CD4-positive, alpha-beta T cell treated with Interleukin-6 at 100 ng/mL for 8 hours (primary cell): ENCODE results near the gene FAM168B.
A peak's percentile ranks its signal among the peaks of the same experiment; 100 is the strongest.
"Not testable (repeated sequence)": the region's sequence is repeated elsewhere in the genome, so short reads cannot be mapped to it uniquely, and the experiment has no call there.

ENCODE experiments used
- DNase-seq: peaks from one replicate; pipeline ENCODE4 v3.0.0-alpha.2; 2020; ENCODE audit warnings: mixed read lengths, low spot score

The FAM168B gene, protein sequence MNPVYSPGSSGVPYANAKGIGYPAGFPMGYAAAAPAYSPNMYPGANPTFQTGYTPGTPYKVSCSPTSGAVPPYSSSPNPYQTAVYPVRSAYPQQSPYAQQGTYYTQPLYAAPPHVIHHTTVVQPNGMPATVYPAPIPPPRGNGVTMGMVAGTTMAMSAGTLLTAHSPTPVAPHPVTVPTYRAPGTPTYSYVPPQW

GRCh38 chr2:131093006-131093695 lies at the start of gene FAM168B:
TSS of gene FAM168B (minus strand) at chr2:131093460. CDS start at chr2:131082646, 10,814 bp downstream.
- peak; percentile 83 for DNase-seq

DNA sequence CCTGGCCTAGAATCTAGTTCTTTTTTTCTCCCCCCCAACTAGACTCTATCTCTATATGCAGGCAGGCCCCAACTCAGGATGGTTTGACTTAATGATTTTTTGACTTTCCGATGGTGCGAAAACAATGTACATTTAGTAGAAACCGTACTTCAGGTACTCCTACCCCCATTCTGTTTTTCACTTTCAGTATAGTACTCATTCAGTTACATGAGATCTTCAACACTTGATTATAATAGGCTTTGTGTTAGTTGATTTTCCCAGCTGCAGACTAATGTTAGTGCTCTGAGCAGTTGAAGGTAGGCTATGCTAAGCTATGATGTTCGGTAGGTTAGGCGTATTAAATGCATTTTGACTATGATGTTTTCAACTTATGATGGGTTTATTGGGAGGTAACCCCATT lies 49.6 kb upstream of the FAM168B start:
- no peak for DNase-seq

DNA sequence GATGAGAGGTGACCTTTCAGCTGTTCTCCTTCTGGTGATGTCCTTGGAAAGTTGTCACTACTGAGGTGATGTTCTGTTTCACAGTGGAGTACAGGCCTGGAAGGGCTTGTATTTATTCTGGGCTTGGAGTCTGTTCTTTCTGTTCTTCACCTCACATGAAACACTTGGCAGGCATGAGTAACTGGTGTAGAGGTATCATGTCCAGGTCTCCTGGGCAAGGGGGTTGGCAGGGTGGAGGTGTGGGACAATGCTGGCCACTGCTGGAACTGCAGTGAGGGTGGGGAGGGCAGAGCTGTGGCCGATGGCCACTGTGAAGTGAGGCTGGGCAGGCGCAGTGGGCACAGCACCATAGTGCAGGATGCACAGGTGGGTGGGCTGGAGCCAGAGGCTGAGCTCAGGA lies 47.3 kb upstream of the FAM168B start:
- no peak for DNase-seq

GRCh38 chr2:131132729-131133128 lies 39.5 kb upstream of the FAM168B start:
- DNase-seq = no peak

DNA sequence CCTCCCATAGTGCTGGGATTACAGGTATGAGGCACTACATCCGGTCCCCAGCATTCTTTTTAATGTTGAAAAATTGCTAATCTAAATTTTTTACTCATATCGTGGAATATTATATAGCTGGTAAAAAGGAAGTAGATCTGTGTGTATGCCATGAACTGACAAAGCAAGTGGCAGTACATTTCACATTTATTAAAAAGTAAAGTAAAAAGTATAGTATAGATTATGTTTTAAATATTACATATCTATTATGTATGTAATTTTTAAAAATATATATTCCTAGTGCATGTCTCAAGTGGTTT lies 37.0 kb upstream of the FAM168B start:
- no peak for DNase-seq

GRCh38 chr2:131127981-131128380 lies 34.7 kb upstream of the FAM168B start:
- no peak for DNase-seq

- no peak for DNase-seq
These were observed 33.8 kb upstream of the FAM168B start for GRCh38 chr2:131127076-131127475.

DNA sequence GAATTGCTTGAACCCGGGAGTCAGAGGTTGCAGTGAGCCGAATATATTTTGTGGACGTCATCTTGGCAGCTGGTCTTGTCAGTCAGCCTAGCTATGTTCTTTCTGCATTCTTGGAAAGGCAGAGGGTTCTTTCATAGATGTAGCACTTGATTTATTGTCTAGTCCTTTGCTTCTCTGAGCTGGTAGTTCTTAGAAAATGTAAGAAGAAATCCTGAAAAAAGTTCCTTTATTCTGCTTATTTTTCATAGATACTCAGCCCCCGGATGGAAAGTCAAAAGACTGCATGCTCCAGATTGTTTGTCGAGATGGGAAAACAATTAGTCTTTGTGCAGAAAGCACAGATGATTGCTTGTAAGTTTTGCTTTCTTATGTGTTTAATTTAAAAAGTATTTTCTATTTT lies 33.2 kb upstream of the FAM168B start:
- no peak for DNase-seq

GRCh38 chr2:131125195-131125757 lies 32.0 kb upstream of the FAM168B start:
- no peak for DNase-seq

DNA sequence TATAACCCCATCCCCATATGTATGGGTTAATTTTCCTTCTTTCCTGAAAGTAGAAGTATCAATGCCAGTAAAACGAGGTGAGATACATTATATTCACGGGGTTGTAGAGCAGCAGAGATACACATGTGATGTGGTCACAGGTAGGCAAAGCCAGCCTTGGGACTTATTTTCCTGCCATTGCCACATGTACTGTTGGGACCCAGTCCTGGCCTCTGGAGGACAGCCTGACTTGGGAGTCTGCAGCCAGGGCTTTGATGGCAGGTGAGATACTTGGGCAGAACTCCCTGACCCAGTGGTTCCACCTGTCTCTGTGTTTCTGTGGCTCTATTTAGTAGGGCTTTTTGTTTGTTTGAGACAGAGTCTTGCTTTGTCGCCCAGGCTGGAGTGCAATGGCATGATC lies 29.9 kb upstream of the FAM168B start:
- no peak for DNase-seq

DNA sequence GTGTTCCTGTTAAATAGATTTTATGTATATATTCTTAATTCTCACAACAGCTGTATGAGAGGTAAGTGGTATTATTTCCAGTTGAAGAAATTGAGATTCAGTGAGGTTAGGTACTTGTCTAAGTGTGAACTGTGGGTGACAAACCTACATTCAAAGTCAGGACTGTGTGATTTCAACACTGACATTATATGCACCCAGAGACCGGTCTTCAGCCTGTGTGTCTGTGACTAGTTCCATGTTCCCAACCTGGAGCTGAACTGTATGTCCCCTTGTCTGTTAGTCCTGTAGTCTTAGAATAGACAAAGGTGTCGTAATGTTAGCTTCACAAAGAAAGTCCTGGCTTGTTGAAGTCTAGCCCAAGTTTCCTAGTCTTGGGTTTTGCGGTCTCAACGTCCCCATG lies 29.2 kb upstream of the FAM168B start:
- DNase-seq = no peak

DNA sequence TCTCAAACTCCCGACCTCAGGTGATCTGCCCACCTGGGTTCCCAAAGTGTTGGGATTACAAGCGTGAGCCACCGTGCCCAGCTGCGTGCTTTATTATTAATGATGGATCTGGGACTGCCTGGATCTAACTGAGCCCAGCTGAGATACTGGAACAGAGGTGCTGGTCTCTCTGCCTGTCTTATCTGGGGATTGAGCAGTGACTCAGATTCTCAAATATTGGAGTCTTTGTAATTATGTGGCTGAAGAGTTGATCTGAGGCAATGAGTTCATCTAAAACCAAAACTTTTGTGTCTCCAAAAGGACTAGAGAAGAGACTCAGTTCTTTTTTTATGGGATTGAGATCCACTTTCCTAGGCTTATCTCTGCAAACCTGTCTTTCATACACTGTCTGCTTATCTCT lies 28.2 kb upstream of the FAM168B start:
- DNase-seq = no peak

- DNase-seq = no peak
These were observed 27.6 kb upstream of the FAM168B start for GRCh38 chr2:131120815-131121317.

- DNase-seq = no peak
These were observed 22.5 kb upstream of the FAM168B start for GRCh38 chr2:131115752-131116151.

DNA sequence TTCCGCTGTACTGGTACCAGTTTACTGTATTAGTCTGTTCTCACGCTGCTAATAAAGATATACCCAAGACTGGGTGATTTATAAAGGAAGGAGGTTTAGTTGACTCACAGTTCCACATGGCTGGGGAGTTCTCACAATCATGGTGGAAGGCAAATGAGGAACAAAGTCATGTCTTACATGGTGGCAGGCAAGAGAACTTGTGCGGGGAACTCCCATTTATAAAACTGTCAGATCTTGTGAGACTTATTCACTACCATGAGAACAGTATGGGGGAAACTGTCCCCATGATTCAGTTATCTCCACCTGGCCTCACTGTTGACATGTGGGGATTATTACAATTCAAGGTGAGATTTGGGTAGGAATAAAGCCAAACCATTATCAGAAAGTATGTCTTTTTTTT lies 21.7 kb upstream of the FAM168B start:
- not testable (repeated sequence) for DNase-seq

- no peak for DNase-seq
These were observed 20.4 kb upstream of the FAM168B start for GRCh38 chr2:131113566-131114227.

GRCh38 chr2:131112529-131112928 lies 19.3 kb upstream of the FAM168B start:
- no peak for DNase-seq

- DNase-seq = no peak
These were observed 12.9 kb upstream of the FAM168B start for GRCh38 chr2:131105950-131106801.

- DNase-seq = peak; percentile 91
These were observed 12.1 kb upstream of the FAM168B start, which contains the start of gene PLEKHB2 for GRCh38 chr2:131105156-131105949. TSS of gene PLEKHB2 (plus strand) at chr2:131105336. CDS start at chr2:131120942, 15,606 bp downstream.

DNA sequence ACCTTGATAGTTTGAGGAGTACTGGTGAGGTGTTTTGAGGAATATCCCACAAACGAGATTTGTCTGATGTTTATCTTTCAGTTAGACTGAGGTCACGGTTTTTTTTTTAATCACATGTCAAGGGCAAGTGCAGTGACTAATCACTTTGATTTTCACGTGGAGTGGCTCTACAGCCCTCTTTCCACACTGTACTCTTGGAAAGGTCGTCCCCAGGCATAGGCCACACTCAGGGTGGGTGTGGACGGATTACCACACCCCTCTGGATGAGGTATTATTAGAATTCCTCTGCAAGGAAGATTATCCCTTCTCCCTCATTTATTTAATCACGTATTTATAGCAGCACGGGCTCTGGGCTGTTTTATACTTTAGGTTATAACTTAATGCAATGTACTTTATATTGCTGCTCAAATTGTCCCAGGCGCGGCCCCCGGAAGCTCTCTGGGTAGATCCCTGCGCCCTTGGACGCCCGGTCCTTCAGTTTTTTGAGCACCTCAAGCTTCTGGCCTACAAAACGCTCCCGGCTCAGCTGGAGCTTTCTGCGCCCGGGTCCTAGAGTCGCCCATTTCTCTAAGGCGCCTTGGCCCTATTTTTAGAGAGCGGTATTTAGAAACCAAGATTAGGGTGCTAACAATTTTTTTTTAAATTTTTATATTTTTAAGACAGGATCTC lies 11.4 kb upstream of the FAM168B start:
- peak; percentile 60 for DNase-seq

GRCh38 chr2:131103165-131103564 lies 9.9 kb upstream of the FAM168B start:
- no peak for DNase-seq
